Measurements from ENCODE around the gene RABEP1.

Gene RABEP1

DNA sequence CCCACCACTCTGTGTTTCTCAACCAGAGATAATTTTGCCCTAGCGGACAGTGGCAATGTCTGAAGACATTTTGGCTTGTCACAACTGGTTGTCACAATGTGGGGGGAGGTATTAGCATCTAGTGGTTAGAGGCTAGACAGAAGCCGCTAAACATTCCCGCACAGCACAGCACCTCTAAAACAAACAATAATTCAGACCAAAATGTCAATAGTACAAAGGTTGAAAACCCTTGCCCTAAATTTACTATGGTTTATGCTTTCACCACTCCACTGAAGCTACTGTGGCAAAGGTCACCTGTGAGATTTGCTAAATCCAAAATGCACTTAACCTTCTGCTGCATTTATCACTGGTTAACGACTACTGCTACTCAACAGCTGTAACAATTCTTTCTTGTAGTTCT, 123.3 kb downstream of the RABEP1 start:
- Histone ChIP-seq H3K27ac (replicated peaks) (no peak overlapping the region), H3K27me3 (ENCODE audit: insufficient read depth, poor library complexity, severe bottlenecking) (no peaks in the 10 kb centered on the region), H3K4me3 (replicated peaks; ENCODE audit: insufficient read depth, low read length) (no peak overlapping the region)
- no peak for TF ChIP-seq GABPA (IDR thresholded peaks at IDR 0.05; ENCODE audit: low read depth)
- TF ChIP-seq POLR2AphosphoS5 (IDR thresholded peaks at IDR 0.05; ENCODE audit: low read depth) = no peak
- TF ChIP-seq, protein P1, sequence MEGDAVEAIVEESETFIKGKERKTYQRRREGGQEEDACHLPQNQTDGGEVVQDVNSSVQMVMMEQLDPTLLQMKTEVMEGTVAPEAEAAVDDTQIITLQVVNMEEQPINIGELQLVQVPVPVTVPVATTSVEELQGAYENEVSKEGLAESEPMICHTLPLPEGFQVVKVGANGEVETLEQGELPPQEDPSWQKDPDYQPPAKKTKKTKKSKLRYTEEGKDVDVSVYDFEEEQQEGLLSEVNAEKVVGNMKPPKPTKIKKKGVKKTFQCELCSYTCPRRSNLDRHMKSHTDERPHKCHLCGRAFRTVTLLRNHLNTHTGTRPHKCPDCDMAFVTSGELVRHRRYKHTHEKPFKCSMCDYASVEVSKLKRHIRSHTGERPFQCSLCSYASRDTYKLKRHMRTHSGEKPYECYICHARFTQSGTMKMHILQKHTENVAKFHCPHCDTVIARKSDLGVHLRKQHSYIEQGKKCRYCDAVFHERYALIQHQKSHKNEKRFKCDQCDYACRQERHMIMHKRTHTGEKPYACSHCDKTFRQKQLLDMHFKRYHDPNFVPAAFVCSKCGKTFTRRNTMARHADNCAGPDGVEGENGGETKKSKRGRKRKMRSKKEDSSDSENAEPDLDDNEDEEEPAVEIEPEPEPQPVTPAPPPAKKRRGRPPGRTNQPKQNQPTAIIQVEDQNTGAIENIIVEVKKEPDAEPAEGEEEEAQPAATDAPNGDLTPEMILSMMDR (IDR thresholded peaks at IDR 0.05; ENCODE audit: insufficient read depth, low read length) = no peak
- TF ChIP-seq, protein P2, sequence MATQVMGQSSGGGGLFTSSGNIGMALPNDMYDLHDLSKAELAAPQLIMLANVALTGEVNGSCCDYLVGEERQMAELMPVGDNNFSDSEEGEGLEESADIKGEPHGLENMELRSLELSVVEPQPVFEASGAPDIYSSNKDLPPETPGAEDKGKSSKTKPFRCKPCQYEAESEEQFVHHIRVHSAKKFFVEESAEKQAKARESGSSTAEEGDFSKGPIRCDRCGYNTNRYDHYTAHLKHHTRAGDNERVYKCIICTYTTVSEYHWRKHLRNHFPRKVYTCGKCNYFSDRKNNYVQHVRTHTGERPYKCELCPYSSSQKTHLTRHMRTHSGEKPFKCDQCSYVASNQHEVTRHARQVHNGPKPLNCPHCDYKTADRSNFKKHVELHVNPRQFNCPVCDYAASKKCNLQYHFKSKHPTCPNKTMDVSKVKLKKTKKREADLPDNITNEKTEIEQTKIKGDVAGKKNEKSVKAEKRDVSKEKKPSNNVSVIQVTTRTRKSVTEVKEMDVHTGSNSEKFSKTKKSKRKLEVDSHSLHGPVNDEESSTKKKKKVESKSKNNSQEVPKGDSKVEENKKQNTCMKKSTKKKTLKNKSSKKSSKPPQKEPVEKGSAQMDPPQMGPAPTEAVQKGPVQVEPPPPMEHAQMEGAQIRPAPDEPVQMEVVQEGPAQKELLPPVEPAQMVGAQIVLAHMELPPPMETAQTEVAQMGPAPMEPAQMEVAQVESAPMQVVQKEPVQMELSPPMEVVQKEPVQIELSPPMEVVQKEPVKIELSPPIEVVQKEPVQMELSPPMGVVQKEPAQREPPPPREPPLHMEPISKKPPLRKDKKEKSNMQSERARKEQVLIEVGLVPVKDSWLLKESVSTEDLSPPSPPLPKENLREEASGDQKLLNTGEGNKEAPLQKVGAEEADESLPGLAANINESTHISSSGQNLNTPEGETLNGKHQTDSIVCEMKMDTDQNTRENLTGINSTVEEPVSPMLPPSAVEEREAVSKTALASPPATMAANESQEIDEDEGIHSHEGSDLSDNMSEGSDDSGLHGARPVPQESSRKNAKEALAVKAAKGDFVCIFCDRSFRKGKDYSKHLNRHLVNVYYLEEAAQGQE (IDR thresholded peaks at IDR 0.05; ENCODE audit: insufficient replicate concordance, low read depth) = no peak
- TF ChIP-seq SPI1 (IDR thresholded peaks at IDR 0.05; ENCODE audit: borderline replicate concordance, low read depth) = no peak
- DNase-seq (ENCODE audit: low read depth in 1 of 2, low spot score in 1 of 2) = no peak

DNA sequence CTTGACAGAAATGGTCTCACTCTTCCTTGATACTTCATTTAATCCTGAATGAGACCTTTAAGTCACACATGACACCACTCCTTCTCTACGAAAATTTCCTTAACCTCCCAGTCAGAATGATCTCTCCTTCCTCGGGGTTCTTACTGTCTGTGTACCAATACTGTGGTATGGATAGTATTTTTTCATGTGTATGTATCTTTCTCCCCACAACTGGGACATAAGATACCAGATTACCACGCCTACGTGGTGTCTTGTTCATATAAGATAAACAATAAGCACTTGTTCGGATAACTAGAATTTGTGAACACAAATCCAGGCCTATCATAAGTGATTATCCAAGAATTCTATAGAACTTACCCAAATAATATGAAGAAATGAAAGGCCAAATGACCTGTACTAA, 126.1 kb downstream of the RABEP1 start:
- no peak for DNase-seq (ENCODE audit: low read depth in 1 of 2, low spot score in 1 of 2)
- no peaks in the 10 kb centered on the region for H3K27me3 ChIP-seq (ENCODE audit: insufficient read depth, poor library complexity, severe bottlenecking)
- no peak overlapping the region for H3K4me3 ChIP-seq (replicated peaks; ENCODE audit: insufficient read depth, low read length)
- H3K27ac ChIP-seq (replicated peaks) = no peak overlapping the region
- TF ChIP-seq SPI1 (IDR thresholded peaks at IDR 0.05; ENCODE audit: borderline replicate concordance, low read depth) = no peak
- TF ChIP-seq, protein P1 (IDR thresholded peaks at IDR 0.05; ENCODE audit: insufficient read depth, low read length) = no peak
- TF ChIP-seq GABPA (IDR thresholded peaks at IDR 0.05; ENCODE audit: low read depth) = no peak
- TF ChIP-seq, protein P2 (IDR thresholded peaks at IDR 0.05; ENCODE audit: insufficient replicate concordance, low read depth) = no peak
- no peak for TF ChIP-seq POLR2AphosphoS5 (IDR thresholded peaks at IDR 0.05; ENCODE audit: low read depth)

DNA sequence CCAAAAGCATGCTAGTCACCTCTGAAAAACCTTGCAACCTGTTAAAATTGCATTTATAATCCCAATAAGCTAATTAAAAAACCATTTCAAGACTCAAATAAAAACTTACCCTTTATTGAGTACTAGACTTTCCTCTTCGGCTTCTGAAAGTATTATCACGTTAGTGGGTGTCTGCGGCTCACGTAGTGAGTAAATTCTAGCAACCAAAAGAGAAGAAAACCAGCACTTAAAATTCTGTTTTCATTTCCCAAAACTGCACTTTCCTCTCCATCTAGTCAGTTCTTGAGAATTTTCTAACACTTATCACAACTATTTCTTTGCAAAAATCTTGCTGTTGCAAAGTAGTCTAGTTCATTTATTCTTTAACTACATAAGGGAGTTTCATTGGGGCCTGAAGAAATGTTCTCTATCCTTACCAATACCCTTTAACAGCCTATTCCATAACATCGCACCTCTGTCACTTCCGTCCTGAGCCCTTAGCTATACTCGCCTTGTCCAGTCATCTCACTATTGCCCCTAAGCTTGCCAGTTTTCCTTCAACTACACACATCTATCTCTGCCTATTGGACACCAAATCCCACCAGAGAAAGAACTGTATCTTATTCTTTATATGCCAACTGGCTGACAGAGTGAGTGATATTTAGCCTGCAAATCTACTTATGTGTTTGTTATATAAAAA, 128.6 kb downstream of the RABEP1 start:
- no peak overlapping the region for H3K4me3 ChIP-seq (replicated peaks; ENCODE audit: insufficient read depth, low read length)
- H3K27ac ChIP-seq (replicated peaks) = no peak overlapping the region
- DNase-seq (ENCODE audit: low read depth in 1 of 2, low spot score in 1 of 2) = no peak
- no peak for TF ChIP-seq POLR2AphosphoS5 (IDR thresholded peaks at IDR 0.05; ENCODE audit: low read depth)
- no peak for TF ChIP-seq SPI1 (IDR thresholded peaks at IDR 0.05; ENCODE audit: borderline replicate concordance, low read depth)
- TF ChIP-seq, protein P2 (IDR thresholded peaks at IDR 0.05; ENCODE audit: insufficient replicate concordance, low read depth) = no peak
- TF ChIP-seq, protein P1 (IDR thresholded peaks at IDR 0.05; ENCODE audit: insufficient read depth, low read length) = no peak
- TF ChIP-seq GABPA (IDR thresholded peaks at IDR 0.05; ENCODE audit: low read depth) = no peak
- H3K27me3 ChIP-seq (ENCODE audit: insufficient read depth, poor library complexity, severe bottlenecking) = no peaks in the 10 kb centered on the region

Measured in HL-60 (cell line).